ENCODE data around the gene SYT7. TPM values are rescaled to one million over a fixed set of nuclear protein-coding genes. Genes with fewer than 3 reads are reported as not detected.
"Not testable (repeated sequence)": the region's sequence is repeated elsewhere in the genome, so short reads cannot be mapped to it uniquely, and the experiment has no call there.

SYT7 gene
- 23.7 TPM for total RNA-seq
- long read RNA-seq, partial matches to known transcripts = 12 of 88 reads
- long read RNA-seq, other reads (novel, unspliced or antisense) = 70 of 88 reads

- DNase-seq (peak; percentile 96), ATAC-seq (ENCODE audit: poor library complexity) (peak; percentile 90)
- intact Hi-C loops (cut with DNase I) = loop anchor here (5.0 kb wide), 1 partner anchor 46 kb away; no protein-coding TSS in a partner anchor
Measured at GRCh38 chr11:61581030-61581928, at the start of gene SYT7. Gene SYT7 (minus strand): TSS chr11:61581076. CDS start chr11:61580820, 256 bp downstream.

DNA sequence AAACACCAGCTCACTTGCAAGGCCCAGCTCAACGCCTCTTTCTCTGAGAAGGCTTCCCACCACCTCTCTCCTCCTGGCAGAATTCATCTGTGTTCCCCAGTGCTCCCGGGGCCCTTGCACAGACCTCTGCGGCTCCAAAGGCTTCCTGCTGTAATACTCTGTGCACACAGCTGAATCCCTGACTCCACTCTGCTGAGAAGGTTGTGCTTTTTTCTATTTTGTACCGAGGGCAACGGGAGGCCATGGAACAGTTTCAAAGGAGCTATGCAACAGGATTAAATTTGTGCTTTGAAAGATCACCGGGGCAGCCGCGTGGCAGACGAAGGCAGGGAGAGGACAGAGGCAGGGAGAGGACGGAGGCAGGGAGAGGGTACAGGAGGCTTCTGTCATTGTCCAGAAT lies 49.2 kb upstream of the SYT7 start:
- ATAC-seq (ENCODE audit: poor library complexity) = no peak
- intact Hi-C loops (cut with DNase I) = no loop called here
- no peak for DNase-seq

GRCh38 chr11:61629082-61629833 lies 48.4 kb upstream of the SYT7 start:
- intact Hi-C loops (cut with DNase I) = loop anchor here (5.0 kb wide), 1 partner anchor 47 kb away; the partner anchor contains the start of gene SYT7
- no peak for DNase-seq
- ATAC-seq (ENCODE audit: poor library complexity) = no peak

GRCh38 chr11:61628662-61628970 lies 47.7 kb upstream of the SYT7 start:
- no peak for ATAC-seq (ENCODE audit: poor library complexity)
- intact Hi-C loops (cut with DNase I) = loop anchor here (5.0 kb wide), 1 partner anchor 46 kb away; the partner anchor contains the start of gene SYT7
- no peak for DNase-seq

- peak; percentile 89 for ATAC-seq (ENCODE audit: poor library complexity)
Measured at GRCh38 chr11:61627850-61628661, 47.2 kb upstream of the SYT7 start.

DNA sequence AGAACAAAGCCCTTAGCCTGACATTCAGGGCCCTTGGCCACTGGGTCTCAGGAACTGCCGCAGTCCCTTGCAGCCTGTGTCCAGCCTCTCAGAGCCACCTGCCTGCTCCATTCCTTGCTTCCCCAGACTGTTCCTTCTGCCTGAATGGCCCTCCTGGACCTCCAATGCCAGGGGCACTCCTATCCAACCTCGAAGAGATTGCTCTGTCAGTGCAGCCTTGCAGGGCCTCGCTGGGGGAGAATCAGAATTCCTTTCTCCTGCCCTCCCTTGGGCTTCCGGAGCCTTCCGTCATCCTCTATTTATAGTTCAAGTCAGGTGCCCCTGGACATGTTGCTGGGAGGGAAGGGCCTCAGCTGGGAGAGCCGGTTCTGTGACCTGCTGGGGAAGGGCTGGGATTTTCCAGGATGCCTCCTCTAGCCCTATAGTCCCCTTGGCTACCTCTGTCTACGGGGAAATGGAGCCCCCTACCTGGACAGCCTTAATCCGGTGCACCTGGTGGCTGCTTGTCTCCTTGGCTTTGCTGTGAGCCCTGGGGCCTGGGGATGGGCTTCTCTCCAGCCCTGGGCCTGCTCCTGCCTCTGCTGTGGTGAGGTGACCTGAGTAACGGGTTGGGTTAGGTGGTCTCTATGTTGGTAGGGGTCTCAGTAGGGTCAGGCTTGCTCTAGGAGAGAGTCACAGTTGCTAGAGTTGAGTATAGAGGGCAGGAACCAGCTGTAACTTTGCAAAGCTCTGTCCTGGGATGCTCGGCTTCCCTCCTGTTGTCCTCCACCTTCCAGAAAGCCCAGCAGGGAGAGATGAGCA lies 45.9 kb upstream of the SYT7 start:
- ATAC-seq (ENCODE audit: poor library complexity) = peak; percentile 91
- intact Hi-C loops (cut with DNase I) = loop anchor here (5.0 kb wide), 1 partner anchor 44 kb away; the partner anchor contains the start of gene SYT7
- DNase-seq = peak; percentile 57

More at GRCh38 chr11:61627850-61628661, 47.2 kb upstream of the SYT7 start:
- intact Hi-C loops (cut with DNase I) = loop anchor here (5.0 kb wide), 1 partner anchor 46 kb away; the partner anchor contains the start of gene SYT7
- DNase-seq = peak; percentile 76

GRCh38 chr11:61625525-61625924 lies 44.6 kb upstream of the SYT7 start:
- intact Hi-C loops (cut with DNase I) = loop anchor here (5.0 kb wide), 1 partner anchor 43 kb away; the partner anchor contains the start of gene SYT7
- DNase-seq (no peak), ATAC-seq (ENCODE audit: poor library complexity) (no peak)

GRCh38 chr11:61621917-61622585 lies 41.2 kb upstream of the SYT7 start:
- no peak for ATAC-seq (ENCODE audit: poor library complexity)
- no peak for DNase-seq
- intact Hi-C loops (cut with DNase I) = no loop called here

DNA sequence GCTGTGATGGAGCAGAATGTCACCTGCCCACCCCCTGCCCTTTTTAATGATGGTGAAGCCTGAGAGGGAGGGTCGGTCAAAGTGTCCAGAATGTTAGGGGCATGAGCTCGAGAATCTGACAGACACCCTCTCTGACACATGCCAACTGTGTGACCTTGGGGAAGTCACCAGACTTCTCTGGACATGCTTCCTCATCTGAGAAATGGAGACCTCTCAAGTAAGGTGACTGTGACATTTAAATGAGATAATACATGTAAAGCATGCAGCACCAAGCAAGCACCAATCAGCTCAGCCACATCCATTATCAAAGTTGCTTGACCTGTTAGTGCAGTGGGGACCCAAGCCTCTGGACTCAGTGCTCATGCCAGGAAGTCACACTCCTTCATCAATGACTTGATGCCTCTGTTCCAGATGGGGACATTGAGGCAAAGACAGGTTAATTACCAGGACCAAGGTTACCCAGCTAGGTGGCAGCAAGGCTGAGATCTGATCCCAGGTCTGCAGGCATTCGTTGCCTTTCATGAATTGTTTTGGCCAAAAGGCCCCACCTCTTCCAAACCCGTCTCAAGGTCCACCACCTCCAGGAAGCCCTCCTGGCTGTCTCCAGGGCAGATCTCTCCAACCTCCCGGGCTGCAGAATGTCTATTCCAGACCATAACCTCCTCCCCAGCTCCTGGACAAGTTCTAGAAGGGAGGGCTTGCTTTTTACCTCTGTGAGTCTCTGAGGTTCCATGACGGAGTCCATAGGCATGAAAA lies 38.8 kb upstream of the SYT7 start:
- intact Hi-C loops (cut with DNase I) = no loop called here
- DNase-seq = no peak
- no peak for ATAC-seq (ENCODE audit: poor library complexity)

DNA sequence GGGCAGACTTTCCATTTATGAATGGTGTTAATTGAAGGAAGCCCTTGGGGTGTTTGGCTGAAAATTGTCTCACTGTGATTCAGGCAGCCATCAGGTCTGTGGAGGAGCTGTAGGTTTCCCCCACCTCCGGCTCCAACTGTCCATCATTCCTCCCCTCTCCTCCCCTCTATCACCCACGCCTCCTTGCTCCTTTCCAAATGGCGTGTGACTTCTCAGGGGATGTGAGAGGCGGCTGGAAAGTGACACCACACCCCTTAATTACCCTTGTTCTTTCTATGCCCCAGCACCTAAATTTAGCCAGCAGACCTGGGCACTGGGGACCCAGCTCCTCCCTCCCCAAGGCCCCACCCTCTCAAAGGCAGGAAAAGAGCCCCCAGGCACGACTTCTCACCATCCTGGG lies 38.1 kb upstream of the SYT7 start:
- intact Hi-C loops (cut with DNase I) = no loop called here

GRCh38 chr11:61617515-61617914 lies 36.6 kb upstream of the SYT7 start:
- intact Hi-C loops (cut with DNase I) = no loop called here
- ATAC-seq (ENCODE audit: poor library complexity) (no peak), DNase-seq (no peak)

More for the DNA sequence above, 38.1 kb upstream of the SYT7 start:
- ATAC-seq (ENCODE audit: poor library complexity) = no peak
- DNase-seq = no peak

DNA sequence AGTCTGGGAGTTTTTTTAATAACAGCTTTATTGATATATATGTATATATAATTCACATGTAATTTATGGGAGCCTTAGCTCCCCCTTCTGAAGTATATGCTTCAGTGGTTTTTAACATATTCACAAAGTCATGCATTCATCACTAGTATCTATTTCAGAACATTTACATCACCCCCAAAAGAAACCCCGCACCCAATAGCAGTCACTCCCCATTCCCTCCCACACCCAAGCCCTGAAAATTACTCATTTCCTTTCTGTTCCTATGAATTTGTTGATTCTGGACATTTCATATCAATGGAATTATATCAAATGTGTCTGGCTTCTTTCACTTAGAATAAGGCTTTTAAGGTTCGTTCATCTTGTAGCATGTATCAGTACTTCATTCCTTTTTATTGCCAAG lies 35.6 kb upstream of the SYT7 start:
- DNase-seq (no peak), ATAC-seq (ENCODE audit: poor library complexity) (no peak)
- intact Hi-C loops (cut with DNase I) = no loop called here

DNA sequence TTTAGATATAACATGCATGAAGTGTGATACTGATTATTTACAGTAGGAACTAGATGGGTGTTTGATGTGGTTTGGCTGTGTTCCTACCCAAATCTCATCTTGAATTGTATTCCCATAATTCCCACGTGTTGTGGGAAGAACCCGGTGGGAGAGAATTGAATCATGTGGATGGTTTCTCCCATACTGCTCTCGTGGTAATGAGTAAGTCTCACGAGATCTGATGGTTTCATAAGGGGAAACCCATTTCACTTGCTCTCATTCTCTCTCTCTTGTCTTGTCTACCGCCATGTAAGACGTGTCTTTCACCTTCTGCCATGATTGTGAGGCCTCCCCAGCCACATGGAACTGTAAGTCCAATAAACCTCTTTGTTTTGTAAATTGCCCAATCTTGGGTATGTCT lies 33.9 kb upstream of the SYT7 start:
- DNase-seq; ATAC-seq (ENCODE audit: poor library complexity); intact Hi-C loops (cut with DNase I): not testable (repeated sequence)

GRCh38 chr11:61613870-61614269 lies 33.0 kb upstream of the SYT7 start:
- no peak for ATAC-seq (ENCODE audit: poor library complexity)
- DNase-seq = no peak
- intact Hi-C loops (cut with DNase I) = no loop called here

- DNase-seq = no peak
- no peak for ATAC-seq (ENCODE audit: poor library complexity)
- intact Hi-C loops (cut with DNase I) = no loop called here
Measured at GRCh38 chr11:61613051-61613450, 32.2 kb upstream of the SYT7 start.

- intact Hi-C loops (cut with DNase I) = no loop called here
- DNase-seq (no peak), ATAC-seq (ENCODE audit: poor library complexity) (no peak)
Measured at GRCh38 chr11:61611309-61611708, 30.4 kb upstream of the SYT7 start.

DNA sequence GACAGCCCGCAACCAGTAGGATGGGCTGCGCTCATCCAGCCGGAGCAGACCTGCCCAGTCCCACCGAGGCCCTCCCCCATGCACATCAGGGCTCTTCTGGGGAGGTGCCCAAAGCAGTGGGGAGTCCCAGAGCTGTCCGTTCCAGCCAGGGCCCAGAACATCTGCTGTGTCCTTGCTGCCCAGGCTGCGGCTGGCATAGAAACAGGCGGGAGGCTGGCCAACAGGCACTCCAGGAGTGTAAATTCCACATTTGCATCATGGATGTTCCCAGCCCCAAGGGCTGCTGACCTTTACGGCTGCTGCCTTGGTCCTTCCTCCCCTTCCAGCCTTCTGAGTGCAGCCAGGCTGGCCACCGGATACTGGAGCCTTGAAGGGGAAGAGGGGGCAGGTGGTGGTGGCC lies 30.0 kb upstream of the SYT7 start:
- DNase-seq (peak; percentile 78), ATAC-seq (ENCODE audit: poor library complexity) (peak; percentile 88)
- intact Hi-C loops (cut with DNase I) = no loop called here
